SJCRH30 (cell line): ENCODE data around the gene NTRK3. TPM values are rescaled to one million over a fixed set of nuclear protein-coding genes. Genes with fewer than 3 reads are reported as not detected.
A peak's percentile ranks its signal among the peaks of the same experiment; 100 is the strongest.

Experiments used
- DNase-seq, 2 experiments: peaks; one replicate each; pipeline ENCODE4 v3.0.0-alpha.2; 2015 to 2020
- H3K27ac ChIP-seq: fragments of 250-450 bp; sonication (Bioruptor Pico); 2 replicates; pipeline ENCODE4 v1.5.1; 2020; ENCODE audit warnings: mild to moderate bottlenecking, moderate library complexity
- H3K27me3 ChIP-seq: fragments of 250-450 bp; sonication (Bioruptor Pico); 2 replicates; pipeline ENCODE4 v1.5.1; 2020; ENCODE audit warnings: mild to moderate bottlenecking, moderate library complexity
- H3K36me3 ChIP-seq: fragments of 250-450 bp; sonication (Bioruptor Pico); 2 replicates; pipeline ENCODE4 v1.5.1; 2020; ENCODE audit warnings: mild to moderate bottlenecking, moderate library complexity
- H3K4me1 ChIP-seq: fragments of 250-450 bp; sonication (Bioruptor Pico); 2 replicates; pipeline ENCODE4 v1.5.1; 2020; ENCODE audit warnings: mild to moderate bottlenecking, moderate library complexity
- H3K4me3 ChIP-seq: fragments of 250-450 bp; sonication (Bioruptor Pico); 2 replicates; pipeline ENCODE4 v1.5.1; 2020; ENCODE audit warnings: mild to moderate bottlenecking, moderate library complexity
- H3K9me3 ChIP-seq: fragments of 250-450 bp; sonication (Bioruptor Pico); replicated peaks from 2 replicates; pipeline ENCODE4 v1.5.1; 2020; ENCODE audit warnings: mild to moderate bottlenecking, moderate library complexity
- total RNA-seq: library from RNA; depleted of rRNA; stranded (reverse); fragments of >200 nt; shearing (Covaris generic); gene quantifications from 2 replicates; pipeline ENCODE4 v1.2.3, GENCODE V29; 2014

The NTRK3 gene
- total RNA-seq, 1 experiment from 2014 or later: 7.6 TPM

GRCh38 chr15:88147760-88148159 is 108.8 kb downstream of the NTRK3 start:
- Histone ChIP-seq H3K27me3 (no peaks in the 10 kb centered on the region), H3K9me3 (no peaks in the 10 kb centered on the region; the same call in 1 of the 2 replicates), H3K4me1 (peaks cover 12% of the 10 kb centered on the region), H3K4me3 (no peak overlapping the region), H3K27ac (no peak overlapping the region), H3K36me3 (no peaks in the 10 kb centered on the region)
- no peak for DNase-seq

DNA sequence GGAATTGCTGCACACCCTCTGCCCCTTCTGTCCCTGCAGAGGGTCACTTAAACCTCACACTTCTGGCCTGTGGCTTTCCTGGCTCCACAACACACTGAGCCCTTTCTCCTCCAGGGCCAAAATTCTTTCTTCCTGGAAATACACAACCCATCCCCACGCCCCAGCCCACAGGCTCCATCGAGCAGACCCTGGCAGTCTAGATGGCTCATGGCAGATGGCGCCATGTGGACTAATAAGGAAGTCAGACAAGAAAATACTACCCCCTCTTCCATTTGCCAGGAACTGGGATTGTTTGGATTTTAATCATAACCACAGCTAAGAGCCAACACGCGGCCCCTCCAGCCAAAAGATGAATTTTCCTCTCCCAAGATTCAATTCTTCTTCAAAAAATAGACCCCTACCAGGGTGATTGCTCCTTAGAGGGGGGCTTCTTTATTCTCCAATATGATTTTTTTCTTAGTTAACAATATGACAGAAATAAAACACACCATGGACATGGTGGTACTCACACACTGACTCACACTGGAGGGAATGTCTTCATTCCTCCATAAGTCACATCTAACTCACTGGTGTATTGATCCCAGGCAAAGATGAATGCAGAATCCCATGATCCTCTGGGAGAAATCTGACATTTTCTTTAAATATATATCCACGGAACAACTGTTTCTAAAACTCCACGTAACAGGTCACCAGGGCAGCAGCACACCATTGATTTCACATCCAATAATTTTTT is 111.5 kb downstream of the NTRK3 start:
- no peaks in the 10 kb centered on the region; the same call in 1 of the 2 replicates for H3K9me3 ChIP-seq
- H3K27ac ChIP-seq: peak overlapping the region; percentile 20; the same call in 1 of the 2 replicates
- H3K4me1 ChIP-seq: peaks cover 20% of the 10 kb centered on the region
- no peak overlapping the region for H3K4me3 ChIP-seq
- no peaks in the 10 kb centered on the region for H3K36me3 ChIP-seq
- no peaks in the 10 kb centered on the region for H3K27me3 ChIP-seq
- DNase-seq: peak; percentile 38 to 57

DNA sequence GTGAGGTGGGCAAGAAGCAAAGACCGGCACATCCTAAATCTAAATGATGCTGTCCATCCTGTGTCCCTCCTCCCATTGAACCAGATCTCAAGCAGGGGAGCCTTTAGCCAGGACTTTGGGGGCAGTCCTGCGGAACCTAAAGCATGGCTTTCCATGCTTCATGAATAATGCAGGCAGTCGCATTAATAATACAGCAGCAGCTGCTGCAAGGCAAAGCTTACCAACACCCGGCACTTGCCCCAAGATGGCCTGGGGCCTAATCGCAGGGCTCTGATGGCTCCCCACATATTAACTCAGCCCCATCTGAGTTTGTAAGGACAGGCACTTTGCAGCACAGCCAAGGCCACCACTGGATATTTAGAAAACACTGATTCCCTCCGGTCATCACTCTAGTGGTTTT is 114.4 kb downstream of the NTRK3 start:
- peaks cover 20% of the 10 kb centered on the region for H3K4me1 ChIP-seq
- DNase-seq: peak; percentile 65 to 83
- no peak overlapping the region for H3K27ac ChIP-seq

GRCh38 chr15:88141269-88141889 is 115.2 kb downstream of the NTRK3 start:
- Histone ChIP-seq H3K27ac (no peak overlapping the region), H3K4me1 (peaks cover 20% of the 10 kb centered on the region), H3K4me3 (no peak overlapping the region), H3K9me3 (no peaks in the 10 kb centered on the region; the same call in 1 of the 2 replicates), H3K27me3 (no peaks in the 10 kb centered on the region), H3K36me3 (no peaks in the 10 kb centered on the region)
- no peak for DNase-seq

More for the DNA sequence above, 114.4 kb downstream of the NTRK3 start:
- H3K36me3 ChIP-seq: no peaks in the 10 kb centered on the region
- no peaks in the 10 kb centered on the region; the same call in 1 of the 2 replicates for H3K9me3 ChIP-seq
- H3K27me3 ChIP-seq: no peaks in the 10 kb centered on the region
- no peak overlapping the region for H3K4me3 ChIP-seq

DNA sequence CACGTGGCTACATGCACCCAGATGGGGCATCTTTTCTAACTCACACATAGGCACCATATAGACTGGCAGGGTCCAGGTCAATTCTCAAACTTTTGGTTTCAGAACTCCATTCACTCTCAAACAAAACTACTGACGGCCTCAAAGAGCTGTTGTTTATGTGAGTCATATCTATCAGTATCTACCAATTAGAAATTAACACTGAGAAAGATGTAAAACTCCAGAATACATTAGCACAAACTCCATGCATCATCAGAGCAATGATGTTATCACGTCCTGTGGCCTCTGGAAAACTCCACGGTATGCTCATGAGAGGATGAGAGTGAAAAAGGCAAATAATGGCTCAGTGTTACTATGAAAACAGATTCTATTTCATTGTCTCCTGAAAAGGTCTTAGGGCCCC is 116.1 kb downstream of the NTRK3 start:
- no peaks in the 10 kb centered on the region for H3K36me3 ChIP-seq
- no peaks in the 10 kb centered on the region for H3K27me3 ChIP-seq
- H3K9me3 ChIP-seq: no peaks in the 10 kb centered on the region; the same call in 1 of the 2 replicates
- H3K4me1 ChIP-seq: peaks cover 19% of the 10 kb centered on the region
- no peak overlapping the region for H3K27ac ChIP-seq
- H3K4me3 ChIP-seq: no peak overlapping the region
- no peak for DNase-seq

- H3K4me3 ChIP-seq: no peak overlapping the region
- H3K36me3 ChIP-seq: no peaks in the 10 kb centered on the region
- no peak for DNase-seq
These were observed 116.6 kb downstream of the NTRK3 start for GRCh38 chr15:88139936-88140335.

GRCh38 chr15:88133795-88134194 is 122.7 kb downstream of the NTRK3 start:
- no peak overlapping the region for H3K27ac ChIP-seq
- no peak for DNase-seq
- H3K9me3 ChIP-seq: no peaks in the 10 kb centered on the region
- no peak overlapping the region for H3K4me3 ChIP-seq
- no peaks in the 10 kb centered on the region for H3K4me1 ChIP-seq
- no peaks in the 10 kb centered on the region for H3K36me3 ChIP-seq
- H3K27me3 ChIP-seq: no peaks in the 10 kb centered on the region

More at GRCh38 chr15:88139936-88140335, 116.6 kb downstream of the NTRK3 start:
- H3K27me3 ChIP-seq: no peaks in the 10 kb centered on the region
- H3K27ac ChIP-seq: no peak overlapping the region
- H3K4me1 ChIP-seq: peaks cover 15% of the 10 kb centered on the region
- H3K9me3 ChIP-seq: no peaks in the 10 kb centered on the region; the same call in 1 of the 2 replicates

DNA sequence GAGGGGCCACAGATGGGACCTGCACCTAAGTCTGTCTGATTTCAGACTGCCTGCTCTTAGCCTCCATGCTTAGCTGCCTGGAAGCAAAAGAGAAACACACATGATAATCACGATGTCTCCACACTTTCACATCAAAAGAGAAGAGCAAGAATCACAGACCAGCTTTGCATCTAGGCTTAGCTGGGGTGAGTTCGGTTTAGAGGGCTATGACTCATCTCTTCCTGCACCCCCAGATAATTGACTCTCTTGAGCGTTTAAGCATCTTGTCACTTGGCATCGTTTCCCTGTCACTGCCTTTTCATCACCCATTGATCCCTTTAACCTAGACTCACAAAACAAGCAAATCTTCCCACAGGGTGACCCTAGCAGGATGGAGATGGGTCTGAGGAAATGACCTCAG is 124.0 kb downstream of the NTRK3 start:
- Histone ChIP-seq H3K27me3 (no peaks in the 10 kb centered on the region), H3K4me1 (peaks cover 11% of the 10 kb centered on the region), H3K9me3 (no peaks in the 10 kb centered on the region), H3K27ac (no peak overlapping the region), H3K36me3 (no peaks in the 10 kb centered on the region), H3K4me3 (no peak overlapping the region)
- no peak for DNase-seq

- no peaks in the 10 kb centered on the region for H3K36me3 ChIP-seq
- no peaks in the 10 kb centered on the region for H3K9me3 ChIP-seq
- H3K4me3 ChIP-seq: no peak overlapping the region
- peaks cover 15% of the 10 kb centered on the region for H3K4me1 ChIP-seq
- no peak overlapping the region for H3K27ac ChIP-seq
- no peak for DNase-seq
- H3K27me3 ChIP-seq: no peaks in the 10 kb centered on the region
These were observed 124.6 kb downstream of the NTRK3 start for GRCh38 chr15:88131937-88132336.

DNA sequence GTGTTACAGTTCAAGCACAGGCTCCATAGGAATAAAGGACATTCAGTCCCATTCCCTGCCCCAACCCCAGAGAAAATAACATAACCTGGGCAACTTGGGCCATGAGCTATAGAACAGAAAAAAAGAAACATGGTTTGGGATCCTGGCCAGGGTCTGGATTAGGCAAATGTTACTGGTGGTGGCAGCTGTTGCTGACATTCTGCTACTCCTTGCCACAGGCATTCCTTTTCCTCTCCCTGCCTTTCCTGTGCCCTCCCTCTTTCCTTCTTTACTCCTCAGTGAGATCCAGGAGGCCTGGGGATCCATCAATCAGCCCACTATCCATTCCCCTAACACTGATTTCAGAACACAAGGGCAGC is 129.1 kb downstream of the NTRK3 start:
- peaks cover 32% of the 10 kb centered on the region for H3K4me1 ChIP-seq
- peak; percentile 87 to 95 for DNase-seq
- H3K4me3 ChIP-seq: no peak overlapping the region
- no peaks in the 10 kb centered on the region for H3K27me3 ChIP-seq
- no peaks in the 10 kb centered on the region for H3K9me3 ChIP-seq
- no peaks in the 10 kb centered on the region for H3K36me3 ChIP-seq
- peak overlapping the region; percentile 72 for H3K27ac ChIP-seq

DNA sequence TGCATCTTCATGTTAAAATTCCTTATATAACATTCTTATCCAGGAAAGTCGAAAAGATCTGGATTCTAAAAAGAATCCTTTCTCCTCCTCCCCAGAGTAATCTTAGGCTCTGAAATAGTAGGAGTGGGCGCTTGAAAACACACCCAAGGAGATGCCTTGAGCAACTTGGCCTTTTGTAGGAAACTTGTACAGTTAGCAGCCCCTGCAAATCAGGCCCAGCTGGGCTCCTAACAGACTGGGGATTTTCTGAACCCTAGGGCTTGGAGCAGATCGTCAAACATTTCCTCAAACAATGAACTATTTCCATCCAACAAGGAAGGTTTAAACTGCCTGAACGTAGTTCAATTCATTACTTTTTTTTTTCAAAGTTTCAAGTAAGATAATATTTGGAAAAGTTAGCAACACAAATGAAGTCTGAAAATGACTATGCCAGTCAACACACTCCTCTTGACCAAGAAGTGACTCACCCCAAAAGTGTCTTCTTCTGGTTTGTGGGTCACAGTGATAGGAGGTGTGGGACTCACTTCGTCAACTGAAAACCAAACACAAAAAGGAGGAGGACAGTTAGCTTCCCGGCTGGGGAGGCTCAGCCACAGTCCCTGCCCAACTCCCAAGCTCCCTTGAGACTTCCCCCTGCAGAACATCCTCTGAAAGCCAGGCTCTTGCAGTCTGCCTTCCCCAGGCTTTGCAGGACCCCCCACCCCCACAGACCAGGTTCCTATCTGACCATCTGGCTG is 129.7 kb downstream of the NTRK3 start:
- no peaks in the 10 kb centered on the region for H3K36me3 ChIP-seq
- no peaks in the 10 kb centered on the region for H3K27me3 ChIP-seq
- DNase-seq: peak; percentile 82 to 89
- H3K9me3 ChIP-seq: no peaks in the 10 kb centered on the region
- H3K4me3 ChIP-seq: peak overlapping the region; percentile 9; the same call in 1 of the 2 replicates
- peak overlapping the region; percentile 72 for H3K27ac ChIP-seq
- H3K4me1 ChIP-seq: peaks cover 32% of the 10 kb centered on the region

DNA sequence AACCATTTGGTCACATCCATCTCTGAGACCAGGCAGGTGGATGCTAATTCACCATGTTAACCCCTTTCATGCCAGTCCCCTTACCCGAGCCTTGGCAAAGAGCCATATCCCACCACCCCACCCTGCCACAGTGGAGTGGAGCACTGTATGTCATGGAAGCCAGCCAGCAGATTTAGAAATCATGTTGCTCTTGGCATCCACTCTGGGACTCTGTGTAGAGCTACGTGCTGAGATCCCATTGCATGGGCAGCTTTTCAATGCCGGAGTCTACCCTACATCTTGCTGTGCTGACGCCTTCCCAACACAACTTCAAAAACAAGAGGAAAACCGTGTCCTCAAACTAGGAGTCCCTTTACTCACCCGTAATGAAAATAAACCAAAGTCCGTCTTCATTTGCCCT is 131.0 kb downstream of the NTRK3 start:
- no peak for DNase-seq
- H3K27ac ChIP-seq: no peak overlapping the region
- no peaks in the 10 kb centered on the region for H3K9me3 ChIP-seq
- H3K4me3 ChIP-seq: no peak overlapping the region
- no peaks in the 10 kb centered on the region for H3K27me3 ChIP-seq
- no peaks in the 10 kb centered on the region for H3K36me3 ChIP-seq
- H3K4me1 ChIP-seq: peaks cover 32% of the 10 kb centered on the region

- peak in 1 of 2 experiments; percentile 58 for DNase-seq
- no peak overlapping the region for H3K27ac ChIP-seq
- no peak overlapping the region for H3K4me3 ChIP-seq
- H3K27me3 ChIP-seq: no peaks in the 10 kb centered on the region
- H3K9me3 ChIP-seq: no peaks in the 10 kb centered on the region
- no peaks in the 10 kb centered on the region for H3K36me3 ChIP-seq
- peaks cover 32% of the 10 kb centered on the region for H3K4me1 ChIP-seq
These were observed 132.3 kb downstream of the NTRK3 start for GRCh38 chr15:88124199-88124598.

- Histone ChIP-seq H3K27me3 (no peaks in the 10 kb centered on the region), H3K36me3 (no peaks in the 10 kb centered on the region), H3K4me1 (peaks cover 18% of the 10 kb centered on the region), H3K9me3 (no peaks in the 10 kb centered on the region), H3K27ac (no peak overlapping the region), H3K4me3 (no peak overlapping the region)
- DNase-seq: no peak
These were observed 134.5 kb downstream of the NTRK3 start for GRCh38 chr15:88121968-88122530.

GRCh38 chr15:88120026-88120425 is 136.5 kb downstream of the NTRK3 start:
- H3K27me3 ChIP-seq: no peaks in the 10 kb centered on the region
- no peaks in the 10 kb centered on the region for H3K36me3 ChIP-seq
- no peak for DNase-seq
- no peak overlapping the region for H3K4me3 ChIP-seq
- H3K9me3 ChIP-seq: no peaks in the 10 kb centered on the region
- no peak overlapping the region for H3K27ac ChIP-seq
- H3K4me1 ChIP-seq: 0 out of 2 replicates have a peak, but pooled peaks cover 2% of the 10 kb centered on the region
